Measurements from ENCODE around the gene CYCS.

GRCh38 chr7:25073451-25073850 lies 51.6 kb downstream of the CYCS start:
- TF ChIP-seq CTCF (IDR thresholded peaks at IDR 0.05) (no peak), POLR2A (IDR thresholded peaks at IDR 0.05) (no peak)

Measured in Peyer's patch (tissue), 4 donors.